AG04449 (cell line): ENCODE measurements around the gene ADPRH.
"Not testable (repeated sequence)": the region's sequence is repeated elsewhere in the genome, so short reads cannot be mapped to it uniquely, and the experiment has no call there.

Experiments used
- CTCF ChIA-PET: fragments of 350-600 bp; formaldehyde crosslinking; extraction: SDS; loops from one replicate; lab custom pipeline; 2021; ENCODE audit warnings: antibody characterized with exemption; lab: Yijun Ruan, JAX
- POLR2A ChIA-PET: fragments of 400-600, 350-600 bp; formaldehyde crosslinking; extraction: SDS; loops from one replicate; lab custom pipeline; 2020; ENCODE audit warnings: antibody characterized with exemption, inconsistent platforms; lab: Yijun Ruan, JAX
- DNase-seq: peaks from one replicate; pipeline ENCODE4 v3.0.0-alpha.2; 2010; ENCODE audit warnings: low read depth, low spot score
- H3K4me3 ChIP-seq: 2 replicates; pipeline ENCODE4 v1.5.1; 2011; ENCODE audit warnings: low read depth, mild to moderate bottlenecking, control low read depth, low read length
- CTCF ChIP-seq: IDR thresholded peaks from one replicate; pipeline ENCODE4 v1.5.1; 2011; ENCODE audit warnings: mild to moderate bottlenecking, moderate library complexity, low read length, control low read depth, inconsistent platforms; ENCODE audit not compliant: insufficient read depth; ENCODE audit errors: missing control alignments

ADPRH gene

GRCh38 chr3:119562307-119562961 lies 16.9 kb upstream of the ADPRH start:
- no peak for DNase-seq
- TF ChIP-seq CTCF = no peak
- no peak overlapping the region for H3K4me3 ChIP-seq
- ChIA-PET CTCF (no interaction called here), POLR2A (no interaction called here)

- H3K4me3 ChIP-seq, POLR2A ChIA-PET, DNase-seq, CTCF ChIA-PET: not testable (repeated sequence)
Observed at GRCh38 chr3:119563334-119563733, 16.0 kb upstream of the ADPRH start.

GRCh38 chr3:119569156-119569555 lies 10.1 kb upstream of the ADPRH start:
- TF ChIP-seq CTCF = no peak
- DNase-seq = no peak
- ChIA-PET POLR2A (no interaction called here), CTCF (interaction anchor here (1.2 kb wide), 1 partner anchor 10 kb away, joined by 3 read pairs; the partner anchor contains the start of gene CD80)
- no peak overlapping the region for H3K4me3 ChIP-seq

GRCh38 chr3:119570229-119570628 lies 9.1 kb upstream of the ADPRH start:
- ChIA-PET POLR2A (no interaction called here), CTCF (interaction anchor here (1.2 kb wide), 1 partner anchor 11 kb away, joined by 3 read pairs; the partner anchor contains the start of gene CD80)
- H3K4me3 ChIP-seq = no peak overlapping the region
- TF ChIP-seq CTCF = no peak
- no peak for DNase-seq

GRCh38 chr3:119571230-119571629 lies 8.1 kb upstream of the ADPRH start:
- TF ChIP-seq CTCF = no peak
- no peak overlapping the region for H3K4me3 ChIP-seq
- ChIA-PET CTCF (no interaction called here), POLR2A (no interaction called here)
- no peak for DNase-seq

- H3K4me3 ChIP-seq = no peak overlapping the region
- CTCF ChIA-PET = no interaction called here
- DNase-seq = no peak
- POLR2A ChIA-PET = no interaction called here
- no peak for TF ChIP-seq CTCF
Observed at GRCh38 chr3:119571688-119572087, 7.6 kb upstream of the ADPRH start.

- H3K4me3 ChIP-seq = no peak overlapping the region
- CTCF ChIA-PET = no interaction called here
- DNase-seq = no peak
- POLR2A ChIA-PET = no interaction called here
- TF ChIP-seq CTCF = no peak
Observed at GRCh38 chr3:119575507-119575906, 3.8 kb upstream of the ADPRH start.
